K562 (cell line): ENCODE results near the gene CDCA4. TPM values are rescaled to one million over a fixed set of nuclear protein-coding genes. Genes with fewer than 3 reads are reported as not detected.

ENCODE experiments used
- ATF6 ChIP-seq: sonication (generic); formaldehyde crosslinking; IDR thresholded peaks from 2 replicates; pipeline ENCODE4 v1.4.0; 2020; ENCODE audit warnings: mild to moderate bottlenecking, missing genetic modification reagents
- CTCF ChIP-seq, 3 experiments: IDR thresholded peaks in 2 of 3; conservative IDR thresholded peaks in 1 of 3; 2 replicates each; pipeline ENCODE4 v1.5.1; 2011 to 2012; ENCODE audit warnings: low read length in 3 of 3, mild to moderate bottlenecking in 3 of 3, control low read depth in 2 of 3, improper control_type of control experiment in 1 of 3, inconsistent platforms in 1 of 3, low read depth in 1 of 3, mixed read lengths in 1 of 3, moderate library complexity in 1 of 3; ENCODE audit not compliant: insufficient read depth in 2 of 3
- EP300 ChIP-seq: IDR thresholded peaks from 2 replicates; pipeline ENCODE4 v1.6.1; 2012; ENCODE audit warnings: low read length, improper control_type of control experiment
- ETV5 ChIP-seq: sonication (generic); formaldehyde crosslinking; IDR thresholded peaks from 2 replicates; pipeline ENCODE4 v1.4.0; 2020; ENCODE audit warnings: low read depth, mild to moderate bottlenecking, missing genetic modification reagents
- HMGN3 ChIP-seq: IDR thresholded peaks from 2 replicates; pipeline ENCODE4 v1.6.1; 2011; ENCODE audit warnings: borderline replicate concordance, low read depth, mild to moderate bottlenecking, mixed read lengths, low read length; ENCODE audit not compliant: insufficient read length; ENCODE audit errors: extremely low read depth
- ZMIZ1 ChIP-seq, 2 experiments: fragments of 150-350 bp in 1 of 2; IDR thresholded peaks; 2 replicates each; pipeline ENCODE4 v1.6.1; 2012 to 2016; ENCODE audit warnings: low read depth in 2 of 2, low read length in 2 of 2, mild to moderate bottlenecking in 1 of 2, moderate library complexity in 1 of 2
- polyA plus RNA-seq, 8 experiments: library from polyadenylated mRNA; depleted of rRNA in 4 of 8; stranded (reverse) in 5 of 8; unstranded in 3 of 8; fragments of >200 nt; fragmentation: Nextera tagmentation in 2 of 8; fragmentation: Illumina TruSeq in 1 of 8; extraction: Ambion mirVana in 2 of 8; extraction: Trizol in 1 of 8; gene quantifications; 2 replicates each; pipeline versions ENCODE4 v1.2.1 to v1.2.3, GENCODE V29; 2011 to 2014; ENCODE audit warnings: inconsistent platforms in 1 of 8, missing spikeins in 1 of 8
- total RNA-seq, 7 experiments: library from RNA; depleted of rRNA in 6 of 7; stranded (reverse); fragments of >200 nt in 6 of 7; fragmentation: Illumina TruSeq in 2 of 7; extraction: Trizol in 2 of 7; gene quantifications; 2 replicates each; pipeline versions ENCODE4 v1.2.1 to v1.2.3, GENCODE V29; 2011 to 2021; ENCODE audit warnings: low replicate concordance in 1 of 7

The CDCA4 gene
- total and polyA plus RNA-seq, 9 of the 15 experiments (the other 6 are each of a cell fraction or from before 2014, with no cell fraction given): 6.6 to 44.2 (median 23.0) TPM

GRCh38 chr14:104984056-104984894 lies 36.6 kb downstream of the CDCA4 start (continued):
- TF ChIP-seq CTCF (IDR thresholded peaks at IDR 0.05 in 2 of 3, conservative IDR thresholded peaks at IDR 0.05 in 1 of 3; ENCODE audit: insufficient read depth in 2 of 3, low read depth in 1 of 3, low read length in 3 of 3): no peak
- TF ChIP-seq HMGN3: no peak
- no peak for TF ChIP-seq ETV5 (CRISPR knock-in tag)
- no peak for TF ChIP-seq EP300
- TF ChIP-seq ZMIZ1 (IDR thresholded peaks at IDR 0.05; ENCODE audit: low read depth in 2 of 2, low read length in 2 of 2): no peak
- TF ChIP-seq ATF6 (CRISPR knock-in tag): no peak
